Astrocyte (in vitro differentiated cells and primary cell): ENCODE results near the gene ANKH.

ENCODE experiments used
- EZH2 ChIP-seq: IDR thresholded peaks from 2 replicates; pipeline ENCODE4 v1.6.1; 2012; ENCODE audit warnings: mild to moderate bottlenecking, low read length, inconsistent platforms; ENCODE audit not compliant: insufficient read depth
- TF ChIP-seq, protein P1 (sequence below): IDR thresholded peaks from 2 replicates; pipeline ENCODE4 v1.5.1; 2011; ENCODE audit warnings: low read depth, mild to moderate bottlenecking, inconsistent platforms, low read length, moderate library complexity; ENCODE audit not compliant: insufficient read depth

- TF ChIP-seq, protein P1, sequence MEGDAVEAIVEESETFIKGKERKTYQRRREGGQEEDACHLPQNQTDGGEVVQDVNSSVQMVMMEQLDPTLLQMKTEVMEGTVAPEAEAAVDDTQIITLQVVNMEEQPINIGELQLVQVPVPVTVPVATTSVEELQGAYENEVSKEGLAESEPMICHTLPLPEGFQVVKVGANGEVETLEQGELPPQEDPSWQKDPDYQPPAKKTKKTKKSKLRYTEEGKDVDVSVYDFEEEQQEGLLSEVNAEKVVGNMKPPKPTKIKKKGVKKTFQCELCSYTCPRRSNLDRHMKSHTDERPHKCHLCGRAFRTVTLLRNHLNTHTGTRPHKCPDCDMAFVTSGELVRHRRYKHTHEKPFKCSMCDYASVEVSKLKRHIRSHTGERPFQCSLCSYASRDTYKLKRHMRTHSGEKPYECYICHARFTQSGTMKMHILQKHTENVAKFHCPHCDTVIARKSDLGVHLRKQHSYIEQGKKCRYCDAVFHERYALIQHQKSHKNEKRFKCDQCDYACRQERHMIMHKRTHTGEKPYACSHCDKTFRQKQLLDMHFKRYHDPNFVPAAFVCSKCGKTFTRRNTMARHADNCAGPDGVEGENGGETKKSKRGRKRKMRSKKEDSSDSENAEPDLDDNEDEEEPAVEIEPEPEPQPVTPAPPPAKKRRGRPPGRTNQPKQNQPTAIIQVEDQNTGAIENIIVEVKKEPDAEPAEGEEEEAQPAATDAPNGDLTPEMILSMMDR = no peak
- no peak for TF ChIP-seq EZH2
Observed at GRCh38 chr5:14777932-14778791, 93.4 kb downstream of the ANKH start.
